Right renal pelvis (tissue), 4 donors: ENCODE results near the gene ALOX12B. TPM values are rescaled to one million over a fixed set of nuclear protein-coding genes. Genes with fewer than 3 reads are reported as not detected.
"Not testable (repeated sequence)": the region's sequence is repeated elsewhere in the genome, so short reads cannot be mapped to it uniquely, and the experiment has no call there.

ENCODE experiments used
- DNase-seq, 4 donors: peaks; one replicate each; pipeline ENCODE4 v3.0.0-alpha.2; 2013; ENCODE audit warnings: low read depth in 4 of 4, low spot score in 3 of 4, missing footprints in 1 of 4
- polyA plus RNA-seq, 4 donors: library from polyadenylated mRNA; unstranded; fragments of 120-200 nt; gene quantifications; one replicate each; pipeline ENCODE4 v1.2.1, GENCODE V29; 2013; ENCODE audit not compliant: insufficient read length in 4 of 4

Gene ALOX12B
- polyA plus RNA-seq, 4 donors: 0.62 to 1.1 (median 0.71) TPM

DNA sequence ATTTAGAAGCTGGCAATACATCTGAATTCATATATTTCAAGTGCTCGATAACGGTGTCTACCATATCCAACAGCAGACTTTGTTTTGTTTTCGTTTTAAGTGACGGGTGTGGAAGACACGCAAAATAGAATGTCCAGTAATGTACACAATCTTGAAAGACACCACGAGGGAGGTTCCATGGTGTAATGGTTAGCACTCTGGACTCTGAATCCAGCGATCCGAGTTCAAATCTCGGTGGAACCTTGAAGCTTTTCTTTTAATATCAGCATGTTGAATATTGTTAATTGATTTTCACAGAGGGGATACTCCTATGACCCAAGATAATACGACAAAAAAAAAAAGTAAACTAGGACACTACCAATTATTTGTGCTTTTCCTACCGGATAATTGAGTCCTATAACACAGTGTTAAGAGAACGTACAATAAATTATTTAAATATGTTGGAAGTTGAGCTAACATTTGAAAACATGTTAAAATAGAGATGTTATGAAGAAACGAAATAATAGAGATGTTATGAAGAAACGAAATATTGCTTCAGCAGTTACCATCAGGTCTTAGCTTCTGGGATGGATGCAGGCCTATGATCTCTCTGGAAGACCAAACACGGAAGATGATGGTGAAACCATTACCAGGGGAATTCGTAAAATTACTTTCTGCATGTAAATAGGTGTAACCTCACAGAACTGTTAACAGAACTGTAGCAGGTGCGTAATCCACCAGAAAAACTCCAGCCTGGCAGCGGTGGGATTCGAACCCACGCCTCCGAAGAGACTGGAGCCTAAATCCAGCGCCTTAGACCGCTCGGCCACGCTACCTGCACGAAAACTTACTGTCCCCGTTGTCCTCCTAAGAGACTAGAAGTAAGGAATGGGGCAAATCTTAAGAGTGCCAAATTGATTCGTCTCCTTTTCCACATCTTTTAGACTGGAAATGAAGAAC lies 32.3 kb upstream of the ALOX12B start:
- peak in 3 of 4 donors; percentile 92 to 93 (median 92) for DNase-seq

DNA sequence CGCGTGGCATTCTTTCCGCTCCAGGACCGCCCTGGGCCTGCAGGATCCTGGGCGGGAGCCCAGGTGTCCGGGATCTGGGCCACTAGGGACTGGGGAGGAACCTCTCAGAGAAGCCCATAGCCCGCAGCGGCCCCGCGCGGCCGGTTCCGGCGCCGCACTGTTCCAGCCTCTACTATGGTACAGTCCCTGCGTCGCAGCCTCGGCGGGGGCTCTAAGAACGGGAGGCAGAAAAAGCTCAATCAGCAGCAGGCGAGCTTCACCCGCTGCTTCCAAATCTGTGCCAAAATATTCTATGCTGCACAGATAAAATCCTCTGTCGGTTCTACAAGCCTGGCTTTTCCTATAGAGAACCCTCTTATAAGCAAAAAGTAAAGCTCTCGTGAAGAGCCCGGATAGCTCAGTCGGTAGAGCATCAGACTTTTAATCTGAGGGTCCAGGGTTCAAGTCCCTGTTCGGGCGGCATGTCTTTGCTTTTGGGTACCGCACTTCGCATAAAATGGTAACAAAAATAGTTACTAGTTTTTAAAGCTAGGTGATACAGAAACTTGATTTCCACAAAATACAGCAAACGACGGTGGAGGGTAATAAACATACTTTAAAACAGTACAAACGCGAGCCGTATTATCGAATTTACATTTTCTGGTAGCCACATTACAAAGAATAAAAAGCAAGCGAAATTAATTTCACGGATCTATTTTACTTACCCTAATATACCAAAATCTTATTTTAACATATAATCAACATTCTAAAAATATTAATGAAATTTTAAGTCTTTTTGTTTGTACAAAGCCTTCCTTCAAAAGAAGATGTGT lies 31.5 kb upstream of the ALOX12B start:
- DNase-seq: peak in 1 of 4 donors; percentile 75

DNA sequence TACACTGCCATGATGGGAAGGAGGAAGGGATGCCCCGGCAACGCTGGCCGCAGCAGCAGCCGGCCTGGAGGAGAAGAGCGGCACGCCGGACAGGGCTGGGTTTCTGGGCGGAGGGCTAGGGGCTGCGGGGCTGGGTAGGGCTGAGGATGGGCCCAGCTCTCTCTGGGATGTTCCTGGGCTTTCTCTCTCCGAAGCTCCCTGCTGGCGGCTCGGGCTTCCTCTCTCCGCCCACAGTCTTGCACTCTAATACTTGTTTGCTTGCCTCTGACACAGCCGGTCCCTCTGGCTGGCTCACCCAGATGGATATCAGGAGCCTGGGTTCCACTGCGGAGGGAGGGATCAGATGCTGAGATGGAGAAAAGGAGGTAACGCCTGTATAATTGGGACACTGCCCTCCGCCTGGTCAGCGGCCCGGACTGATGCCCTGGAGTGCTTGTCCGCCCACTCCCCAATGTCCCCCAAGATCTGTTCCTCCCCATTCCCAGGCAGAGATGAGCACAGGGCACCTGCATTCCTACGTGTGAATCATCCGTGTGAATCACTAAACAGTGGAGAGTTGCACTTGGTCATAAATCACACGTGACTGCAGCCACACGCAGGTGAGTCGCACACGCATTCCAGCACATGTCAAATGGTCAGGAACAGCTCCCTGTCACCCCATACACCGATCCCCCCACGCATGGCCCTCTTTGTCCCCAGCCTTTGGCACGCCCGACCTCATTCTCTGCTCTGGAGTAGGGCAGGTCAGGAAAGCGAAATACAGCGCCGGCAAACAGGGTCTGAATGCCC lies 30.7 kb upstream of the ALOX12B start, which contains the start of gene ALOXE3:
ALOXE3 (minus strand) TSS at position 535 of the 789 bp plus-strand sequence; CDS start at position 11, 524 bp downstream.
- DNase-seq: no peak

DNA sequence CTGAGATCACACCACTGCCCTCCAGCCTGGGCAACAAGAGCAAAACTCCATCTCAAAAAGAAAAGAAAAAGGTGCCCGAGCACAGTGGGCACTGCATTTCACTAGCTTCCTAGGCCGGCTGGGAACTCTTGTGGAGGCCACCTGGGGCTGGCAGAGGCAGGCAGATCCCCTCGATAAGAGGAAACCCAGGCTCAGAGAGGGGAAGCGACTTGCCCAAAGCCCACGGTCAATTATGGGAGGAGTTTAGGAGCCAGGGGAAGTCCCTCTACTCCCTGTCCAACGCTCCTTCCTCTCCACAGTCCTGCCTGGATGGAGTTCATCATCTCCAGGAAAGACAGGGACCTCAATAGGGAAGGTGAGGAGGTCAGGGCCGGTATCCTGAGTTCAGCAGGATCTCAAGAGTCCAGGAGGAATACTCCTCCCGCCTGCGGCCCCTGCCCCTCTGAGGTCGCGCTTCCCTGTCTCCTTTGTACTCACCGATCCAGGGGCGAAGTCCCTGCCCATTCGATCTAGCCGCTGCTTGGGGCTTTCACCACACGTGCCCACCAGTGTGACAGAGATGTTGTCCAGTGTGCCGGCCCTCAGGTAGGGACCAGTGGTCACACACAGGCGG lies 30.0 kb upstream of the ALOX12B start:
- no peak for DNase-seq

DNA sequence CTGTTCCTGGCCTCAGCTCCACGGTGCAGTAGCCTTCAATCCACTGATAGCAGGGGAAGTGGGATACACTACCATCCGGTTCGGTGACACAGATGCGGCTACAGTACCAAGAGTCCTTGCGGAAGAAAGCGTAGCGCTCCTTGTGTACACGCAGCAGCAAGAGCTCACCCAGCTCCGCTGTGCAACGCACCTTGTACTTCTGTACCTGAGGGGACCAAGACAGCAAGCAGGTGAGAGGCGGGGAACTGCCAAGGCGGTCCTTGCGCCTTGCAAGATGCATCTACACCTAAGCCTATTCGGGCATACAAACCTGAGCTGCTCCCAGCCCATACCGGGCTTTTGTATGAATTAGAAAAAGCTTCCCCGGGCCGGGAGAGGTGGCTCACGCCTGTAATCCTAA lies 29.3 kb upstream of the ALOX12B start:
- no peak for DNase-seq

DNA sequence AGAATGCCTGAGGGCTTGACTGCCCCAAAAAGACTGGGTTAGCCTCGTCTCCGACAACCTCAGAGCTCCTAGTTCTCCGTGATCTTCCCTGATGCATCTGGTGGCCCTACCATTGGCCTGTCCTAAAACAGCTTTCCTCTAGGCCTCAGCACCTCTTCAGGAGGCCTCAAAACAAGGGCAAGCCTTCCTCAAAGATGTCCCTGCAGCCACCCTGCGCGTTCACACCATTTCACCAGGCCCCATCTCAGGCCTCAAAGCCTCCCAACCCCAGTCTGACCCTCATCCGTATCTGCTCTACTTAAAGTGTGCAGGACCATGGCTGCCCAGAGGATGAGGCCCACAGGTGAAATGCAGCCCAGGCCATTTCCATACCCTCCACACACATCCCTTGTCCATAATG lies 23.4 kb upstream of the ALOX12B start:
- DNase-seq: no peak

DNA sequence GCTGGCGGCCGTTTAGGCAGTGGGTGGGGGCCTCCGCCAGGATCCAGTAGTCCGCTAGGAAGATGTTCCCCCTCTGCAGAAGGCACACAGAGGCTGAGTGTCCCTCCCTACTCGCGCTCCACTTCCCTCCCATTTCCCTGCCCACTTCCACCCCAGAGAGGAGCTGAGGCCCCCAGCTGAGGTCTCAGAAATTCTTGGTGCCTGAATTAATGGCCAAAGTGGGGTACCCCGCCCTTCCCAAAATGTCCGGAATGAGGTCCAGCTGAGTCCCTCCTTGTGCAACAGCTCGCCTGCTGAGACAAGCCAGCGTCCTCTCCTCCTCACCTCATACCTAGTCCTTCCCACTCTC lies 22.9 kb upstream of the ALOX12B start:
- DNase-seq: no peak

DNA sequence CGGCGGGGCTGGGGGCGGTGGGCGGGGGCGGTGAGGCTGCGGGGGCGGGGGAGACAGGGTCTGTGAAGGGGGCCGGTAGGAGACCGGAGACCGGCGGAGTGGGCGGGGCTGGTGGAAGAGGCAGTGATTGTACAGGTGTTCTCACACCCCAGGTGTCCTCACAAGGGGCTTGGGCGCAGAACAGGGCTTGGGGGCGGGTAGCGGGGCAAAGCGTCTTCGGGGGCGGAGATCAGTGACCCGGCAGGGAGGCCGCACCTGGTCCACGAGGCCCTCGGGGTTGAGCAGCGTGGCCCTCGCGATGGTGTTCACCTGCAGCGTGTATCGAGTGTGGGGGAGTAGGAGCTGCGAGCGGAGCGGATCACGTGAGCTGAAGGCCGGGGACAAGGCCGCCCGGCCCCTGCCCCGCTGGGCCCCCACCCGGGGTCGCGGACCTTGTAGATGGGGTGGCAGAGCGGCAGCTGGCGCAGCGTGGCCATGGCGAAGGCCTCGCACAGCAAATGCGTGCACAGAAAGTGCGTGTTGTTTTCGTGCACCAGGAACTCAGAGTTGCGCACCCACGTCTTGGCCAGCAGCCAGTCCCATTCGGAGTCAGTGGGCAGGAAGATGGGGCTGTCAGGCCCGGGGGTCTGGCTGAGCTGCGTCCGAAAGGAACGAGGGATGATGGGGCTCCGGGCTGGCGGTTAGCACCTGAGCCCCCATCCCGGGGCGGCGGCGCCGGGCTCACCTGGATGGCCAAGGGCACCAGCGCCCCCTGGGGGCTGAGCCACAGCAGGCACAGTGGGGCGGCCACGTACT lies 22.3 kb upstream of the ALOX12B start:
- peak in 1 of 4 donors; percentile 35 for DNase-seq

DNA sequence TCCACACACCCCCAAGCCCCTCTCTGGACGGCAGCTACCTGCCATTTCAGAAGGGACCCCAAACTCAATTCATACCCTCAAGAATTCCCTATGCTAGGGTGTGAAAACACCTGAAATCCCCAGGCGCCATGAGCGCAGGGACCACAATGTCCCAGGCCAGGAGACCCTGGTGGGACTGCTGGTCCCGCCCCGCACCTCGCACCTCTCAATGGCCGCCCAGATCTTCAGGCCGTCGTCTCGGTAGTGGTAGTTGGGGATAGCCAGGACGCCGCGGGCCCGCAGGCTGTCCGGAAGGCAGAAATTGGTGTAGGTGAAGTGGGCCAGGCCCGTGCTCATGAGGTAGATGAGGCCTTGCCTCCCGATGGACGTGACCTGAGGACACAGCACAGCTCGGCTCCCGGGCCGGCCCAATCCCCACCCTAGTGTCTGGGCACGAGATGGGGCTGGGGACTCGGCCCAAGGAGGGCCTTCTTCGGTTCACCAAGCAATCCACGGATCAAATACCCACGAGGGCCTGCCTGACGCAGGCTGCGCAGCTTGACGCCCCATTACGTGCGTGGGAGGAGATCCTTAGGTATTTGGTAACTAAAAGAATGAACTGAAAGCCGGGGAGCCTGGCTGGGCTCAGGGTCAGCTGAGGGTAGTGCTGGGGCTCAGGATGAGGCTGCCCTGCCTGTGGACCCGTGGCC lies 21.6 kb upstream of the ALOX12B start:
- no peak for DNase-seq

DNA sequence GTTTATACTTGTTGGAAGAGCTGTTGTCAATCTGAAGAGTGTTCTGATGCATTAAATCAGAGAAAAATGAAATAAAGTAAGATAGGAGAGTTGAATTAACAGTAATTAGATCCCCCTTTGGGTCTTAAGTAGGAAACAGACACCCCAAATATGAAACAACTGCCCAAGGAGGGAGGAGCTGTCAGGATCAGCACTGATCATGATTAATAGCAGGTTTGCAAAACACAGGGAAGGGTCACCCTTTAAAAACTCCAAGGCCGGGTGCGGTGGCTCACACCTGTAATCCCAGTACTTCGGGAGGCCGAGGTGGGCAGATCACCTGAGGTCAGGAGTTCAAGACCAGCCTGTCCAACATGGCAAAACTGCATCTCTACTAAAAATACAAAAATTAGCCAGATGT lies 19.5 kb upstream of the ALOX12B start:
- not testable (repeated sequence) for DNase-seq

DNA sequence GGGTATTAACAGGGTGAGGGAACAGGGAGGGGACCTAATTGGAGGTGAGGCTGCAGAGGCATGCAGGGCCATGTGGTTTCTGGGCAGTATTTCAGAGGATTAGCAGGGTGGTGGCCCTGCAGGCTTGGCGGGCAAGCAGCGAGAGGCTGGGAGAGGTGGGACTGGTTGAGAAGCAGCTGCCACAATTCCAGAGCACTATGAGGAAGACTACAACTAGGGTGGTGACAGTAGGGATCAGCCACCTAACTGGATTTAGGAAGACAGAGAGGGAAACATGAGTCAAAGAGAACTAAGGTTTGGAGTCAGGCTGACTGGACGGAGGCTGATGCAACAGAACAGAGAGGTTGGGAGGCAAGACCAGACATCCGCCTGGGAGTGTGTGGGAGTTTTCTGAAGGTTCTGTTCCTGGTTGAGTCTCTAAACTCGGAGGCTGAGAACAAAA lies 18.5 kb upstream of the ALOX12B start:
- no peak for DNase-seq

DNA sequence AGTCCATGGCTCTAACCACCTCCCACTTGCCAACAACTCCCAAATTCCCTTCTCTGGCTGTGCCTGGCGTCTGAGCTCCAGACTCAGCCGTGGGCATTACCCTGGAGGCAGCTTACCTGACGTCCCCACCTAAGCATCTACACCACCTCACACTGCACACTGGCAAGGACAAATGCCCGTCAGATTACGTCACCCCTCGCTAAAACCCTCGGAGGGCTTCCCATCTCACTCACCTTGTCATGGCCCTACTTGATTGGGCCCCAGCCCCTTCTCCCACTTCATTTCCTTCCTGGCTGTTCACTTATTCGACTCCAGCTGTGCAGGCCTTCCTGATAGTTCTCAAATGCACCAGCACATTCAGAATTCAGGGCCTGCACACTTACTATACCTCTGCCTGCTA lies 17.4 kb upstream of the ALOX12B start:
- no peak for DNase-seq

DNA sequence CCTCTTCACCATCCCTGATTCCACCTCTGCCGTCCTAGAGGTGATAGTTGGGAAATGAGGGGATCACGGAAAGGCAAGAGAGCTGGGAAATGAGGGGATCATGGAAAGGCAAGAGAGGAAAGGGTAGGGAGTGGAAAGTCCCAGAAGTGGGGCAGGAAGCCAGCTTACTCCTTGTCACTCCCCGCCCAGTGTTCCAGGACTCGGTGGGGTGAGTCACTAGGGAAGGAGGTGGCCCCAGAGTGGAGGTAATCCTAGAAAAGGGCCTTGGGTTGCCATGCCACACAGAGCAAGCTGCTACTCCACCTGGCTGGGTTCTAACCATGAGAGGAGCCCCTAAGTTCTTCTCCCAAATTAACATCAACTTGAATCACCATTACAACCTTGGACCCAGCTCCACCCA lies 16.0 kb upstream of the ALOX12B start:
- DNase-seq: no peak

DNA sequence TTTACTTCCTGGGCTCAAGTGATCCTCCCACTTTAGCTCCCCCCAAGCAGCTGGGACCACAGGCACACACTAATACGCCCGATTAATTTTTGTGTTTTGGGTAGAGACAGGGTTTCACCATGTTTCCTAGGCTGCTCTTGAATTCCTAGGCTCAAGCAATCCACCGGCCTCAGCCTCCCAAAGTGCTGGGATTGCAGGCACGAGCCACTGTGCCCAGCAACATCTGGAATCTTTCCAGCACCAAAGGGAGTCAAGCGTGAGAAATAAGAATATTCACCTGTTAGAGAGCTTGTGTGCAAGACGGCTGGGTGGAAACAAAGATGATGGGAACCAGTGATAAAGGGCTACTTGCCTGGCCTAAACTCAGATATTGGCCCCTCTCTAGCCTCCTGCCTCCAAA lies 14.2 kb upstream of the ALOX12B start:
- no peak for DNase-seq

DNA sequence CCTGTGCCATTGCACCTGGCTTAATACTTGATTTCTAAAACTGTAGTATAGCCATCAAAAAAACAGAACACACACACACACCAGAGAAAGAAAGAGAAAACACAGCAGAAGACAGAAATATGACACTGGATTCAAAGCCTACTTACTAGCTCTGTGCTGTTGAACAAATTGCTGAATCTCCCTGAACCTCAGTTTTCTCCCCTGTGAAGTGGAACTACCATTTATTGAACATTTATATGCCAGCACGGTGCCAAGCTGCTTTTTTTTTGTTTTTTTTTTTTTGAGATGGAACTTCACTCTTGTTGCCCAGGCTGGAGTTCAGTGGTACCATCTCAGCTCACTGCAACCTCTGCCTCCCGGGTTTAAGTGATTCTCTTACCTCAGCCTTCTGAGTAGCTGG lies 13.2 kb upstream of the ALOX12B start:
- DNase-seq: no peak

DNA sequence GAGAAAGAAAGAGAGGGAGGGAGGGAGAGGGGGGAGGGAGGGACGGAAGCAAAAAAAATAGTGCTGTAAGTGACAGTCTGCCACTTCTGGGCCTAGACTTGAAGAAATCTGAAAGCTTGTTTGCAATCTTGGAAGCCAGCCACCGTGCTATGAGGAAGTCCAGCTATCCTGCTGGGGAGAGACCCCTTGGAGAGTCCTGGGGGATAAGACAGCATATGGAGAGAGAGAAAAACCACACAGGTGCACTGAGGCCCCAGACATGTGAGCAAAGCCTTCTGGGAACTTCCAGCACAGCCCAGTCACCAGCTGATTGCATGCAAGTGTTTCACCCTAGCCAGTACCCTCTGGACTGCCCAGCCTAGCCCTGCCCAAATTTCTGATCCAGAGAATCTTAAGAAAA lies 12.6 kb upstream of the ALOX12B start:
- DNase-seq: no peak

DNA sequence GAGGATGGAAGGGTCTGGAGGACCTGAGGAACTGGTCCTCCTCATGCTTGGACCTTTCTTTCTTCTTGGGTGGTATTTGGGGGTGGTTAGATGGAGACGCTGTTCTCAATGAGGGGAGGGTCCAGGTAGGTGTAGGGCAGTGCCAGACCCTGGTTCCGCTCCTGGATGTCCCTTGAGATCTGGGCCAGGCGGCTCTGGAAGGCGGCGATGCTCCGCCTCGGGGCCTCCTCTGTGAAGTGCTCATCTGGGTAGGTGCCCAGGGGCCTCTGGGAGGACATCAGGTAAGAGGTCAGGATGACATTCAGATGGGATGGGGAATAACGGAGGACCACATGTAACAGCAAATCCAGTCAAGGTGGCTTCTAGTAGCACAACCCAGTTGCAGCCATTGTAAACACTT lies 9.0 kb upstream of the ALOX12B start:
- DNase-seq: no peak

DNA sequence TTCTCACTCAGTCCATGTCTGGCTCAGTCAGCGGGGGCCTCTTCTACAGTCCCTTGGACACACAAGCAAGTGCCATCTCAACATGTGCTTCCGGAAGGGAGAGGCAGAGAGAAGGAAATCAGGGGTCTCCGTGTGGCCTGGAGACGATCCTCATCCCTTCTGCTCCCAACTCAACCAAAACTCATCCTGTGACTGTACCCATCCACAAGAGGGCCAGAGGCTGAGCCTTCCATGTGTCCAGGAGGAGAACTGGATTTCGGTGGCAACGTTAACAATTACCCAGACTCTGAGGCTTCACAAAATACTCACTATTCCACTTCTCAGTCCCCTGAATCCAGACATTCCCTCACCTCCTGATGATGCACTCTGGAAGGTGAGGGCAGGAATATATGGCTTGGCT lies 7.8 kb upstream of the ALOX12B start:
- no peak for DNase-seq
